ENCODE results near the gene MCF2L.

MCF2L gene

GRCh38 chr13:113141601-113141970 lies 172.6 kb downstream of the MCF2L start:
- no peak for DNase-seq (ENCODE audit: low read depth)
- TF ChIP-seq, protein P1, sequence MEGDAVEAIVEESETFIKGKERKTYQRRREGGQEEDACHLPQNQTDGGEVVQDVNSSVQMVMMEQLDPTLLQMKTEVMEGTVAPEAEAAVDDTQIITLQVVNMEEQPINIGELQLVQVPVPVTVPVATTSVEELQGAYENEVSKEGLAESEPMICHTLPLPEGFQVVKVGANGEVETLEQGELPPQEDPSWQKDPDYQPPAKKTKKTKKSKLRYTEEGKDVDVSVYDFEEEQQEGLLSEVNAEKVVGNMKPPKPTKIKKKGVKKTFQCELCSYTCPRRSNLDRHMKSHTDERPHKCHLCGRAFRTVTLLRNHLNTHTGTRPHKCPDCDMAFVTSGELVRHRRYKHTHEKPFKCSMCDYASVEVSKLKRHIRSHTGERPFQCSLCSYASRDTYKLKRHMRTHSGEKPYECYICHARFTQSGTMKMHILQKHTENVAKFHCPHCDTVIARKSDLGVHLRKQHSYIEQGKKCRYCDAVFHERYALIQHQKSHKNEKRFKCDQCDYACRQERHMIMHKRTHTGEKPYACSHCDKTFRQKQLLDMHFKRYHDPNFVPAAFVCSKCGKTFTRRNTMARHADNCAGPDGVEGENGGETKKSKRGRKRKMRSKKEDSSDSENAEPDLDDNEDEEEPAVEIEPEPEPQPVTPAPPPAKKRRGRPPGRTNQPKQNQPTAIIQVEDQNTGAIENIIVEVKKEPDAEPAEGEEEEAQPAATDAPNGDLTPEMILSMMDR (conservative IDR thresholded peaks at IDR 0.05; ENCODE audit: low read depth, low read length) = no peak
- H3K4me3 ChIP-seq (ENCODE audit: low read depth, low read length) = no peak overlapping the region

DNA sequence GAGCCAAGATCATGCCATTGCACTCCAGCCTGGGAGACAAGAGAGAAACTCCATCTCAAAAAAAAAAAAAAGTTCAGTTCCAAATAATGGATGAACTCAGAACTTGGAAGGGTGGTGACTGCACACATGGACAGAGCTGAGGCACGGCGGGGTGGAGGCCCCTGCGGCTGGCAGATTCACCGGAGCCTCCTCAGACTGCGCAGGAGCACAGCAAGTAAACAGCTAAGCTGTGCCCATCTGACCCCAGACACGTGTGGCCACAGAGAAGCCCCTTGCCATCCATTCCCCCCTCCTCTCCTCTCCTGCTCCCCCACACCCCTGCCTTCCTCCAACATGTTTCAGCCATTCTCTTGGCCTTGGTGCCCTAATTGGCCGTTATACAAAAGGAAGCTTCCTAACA lies 173.9 kb downstream of the MCF2L start:
- TF ChIP-seq, protein P1 (conservative IDR thresholded peaks at IDR 0.05; ENCODE audit: low read depth, low read length) = no peak
- H3K4me3 ChIP-seq (ENCODE audit: low read depth, low read length) = no peak overlapping the region
- DNase-seq (ENCODE audit: low read depth) = no peak

- no peak overlapping the region for H3K4me3 ChIP-seq (ENCODE audit: low read depth, low read length)
- DNase-seq (ENCODE audit: low read depth) = no peak
- TF ChIP-seq, protein P1 (conservative IDR thresholded peaks at IDR 0.05; ENCODE audit: low read depth, low read length) = no peak
These were observed 174.6 kb downstream of the MCF2L start for GRCh38 chr13:113143466-113144254.

DNA sequence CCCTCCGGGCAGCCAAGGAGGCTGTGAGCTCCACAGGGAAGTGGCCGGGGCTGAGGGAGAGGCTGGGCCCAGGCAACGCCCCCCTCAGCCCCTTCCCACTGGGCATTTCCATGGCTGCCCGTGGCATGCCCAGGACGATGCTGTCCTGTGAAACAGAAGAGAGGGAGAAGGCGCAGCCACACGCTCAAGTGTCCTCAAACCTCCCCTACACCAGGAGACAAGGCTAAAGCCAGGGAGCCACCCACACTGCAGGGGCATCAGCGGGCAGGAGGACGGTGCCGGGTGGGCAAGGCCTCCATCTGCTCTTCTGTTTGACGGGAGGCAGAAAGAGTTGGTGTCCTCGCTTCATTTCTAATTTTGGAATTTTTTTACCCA lies 175.2 kb downstream of the MCF2L start:
- DNase-seq (ENCODE audit: low read depth) = no peak
- TF ChIP-seq, protein P1 (conservative IDR thresholded peaks at IDR 0.05; ENCODE audit: low read depth, low read length) = no peak

DNA sequence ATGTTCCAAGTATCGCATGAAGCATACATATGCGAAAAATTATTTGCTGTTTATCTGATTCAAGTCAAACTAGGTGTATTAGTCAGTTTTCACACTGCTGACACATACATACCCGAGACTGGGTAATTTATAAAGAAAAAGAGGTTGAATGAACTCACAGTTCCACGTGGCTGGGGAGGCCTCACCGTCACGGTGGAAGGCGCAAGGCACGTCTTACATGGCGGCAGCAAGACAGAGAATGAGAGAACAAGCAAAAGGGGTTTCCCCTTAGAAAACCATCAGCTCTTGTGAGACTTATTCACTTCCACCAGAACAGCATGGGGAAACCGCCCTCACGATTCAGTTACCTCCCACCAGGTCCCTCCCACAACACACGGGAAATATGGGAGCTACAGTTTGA lies 176.5 kb downstream of the MCF2L start:
- no peak for DNase-seq (ENCODE audit: low read depth)
- TF ChIP-seq, protein P1 (conservative IDR thresholded peaks at IDR 0.05; ENCODE audit: low read depth, low read length) = no peak
- no peak overlapping the region for H3K4me3 ChIP-seq (ENCODE audit: low read depth, low read length)

More for the DNA sequence above, 175.2 kb downstream of the MCF2L start:
- no peak overlapping the region for H3K4me3 ChIP-seq (ENCODE audit: low read depth, low read length)

GRCh38 chr13:113145911-113146598 lies 177.0 kb downstream of the MCF2L start:
- TF ChIP-seq, protein P1 (conservative IDR thresholded peaks at IDR 0.05; ENCODE audit: low read depth, low read length) = no peak
- H3K4me3 ChIP-seq (ENCODE audit: low read depth, low read length) = no peak overlapping the region
- no peak for DNase-seq (ENCODE audit: low read depth)
